MCF 10A (cell line): ENCODE results near the gene RAPGEF1. TPM values are rescaled to one million over a fixed set of nuclear protein-coding genes. Genes with fewer than 3 reads are reported as not detected.

Experiments
- BruUV-seq: library from RNA; stranded (reverse); fragments of 400-500 nt; replicated peaks from 2 replicates; lab custom pipeline; 2021; lab: Mats Ljungman, UMichigan
- CTCF ChIA-PET: fragments of 300-600 bp; sonication (Branson Sonifier 250); formaldehyde crosslinking; extraction: SDS; loops from one replicate; lab custom pipeline; 2021; ENCODE audit warnings: antibody characterized with exemption, inconsistent platforms; lab: Yijun Ruan, JAX
- POLR2A ChIA-PET: fragments of 300-600, 350-650 bp; sonication (Branson Sonifier 250); formaldehyde crosslinking; extraction: SDS; loops from one replicate; lab custom pipeline; 2020; ENCODE audit warnings: antibody characterized with exemption, inconsistent platforms; lab: Yijun Ruan, JAX
- DNase-seq: peaks from one replicate; pipeline ENCODE4 v3.0.0-alpha.2; 2018; ENCODE audit not compliant: unreplicated experiment
- H3K27ac Mint-ChIP-seq: one replicate; pipeline ENCODE4 v1.8.0; 2022; ENCODE audit warnings: mild to moderate bottlenecking, low read depth, mixed read lengths; ENCODE audit not compliant: unreplicated experiment
- H3K27me3 Mint-ChIP-seq: one replicate; pipeline ENCODE4 v1.8.0; 2022; ENCODE audit warnings: mixed read lengths; ENCODE audit not compliant: insufficient read depth, unreplicated experiment
- H3K36me3 Mint-ChIP-seq: one replicate; pipeline ENCODE4 v1.8.0; 2022; ENCODE audit warnings: mild to moderate bottlenecking, moderate library complexity, mixed read lengths; ENCODE audit not compliant: insufficient read depth, unreplicated experiment
- H3K4me1 Mint-ChIP-seq: one replicate; pipeline ENCODE4 v1.8.0; 2022; ENCODE audit warnings: mixed read lengths; ENCODE audit not compliant: insufficient read depth, unreplicated experiment
- H3K4me3 Mint-ChIP-seq: one replicate; pipeline ENCODE4 v1.8.0; 2022; ENCODE audit warnings: mild to moderate bottlenecking, moderate library complexity, mixed read lengths; ENCODE audit not compliant: unreplicated experiment
- H3K9me3 Mint-ChIP-seq: one replicate; pipeline ENCODE4 v1.8.0; 2022; ENCODE audit warnings: mixed read lengths; ENCODE audit not compliant: unreplicated experiment
- CTCF ChIP-seq: fragments of 200-600 bp; IDR thresholded peaks from one replicate; pipeline ENCODE4 v1.8.0; 2022; ENCODE audit warnings: antibody characterized with exemption, mild to moderate bottlenecking; ENCODE audit not compliant: unreplicated experiment
- intact Hi-C: fragments of 100-400 bp; cut with micrococcal nuclease; formaldehyde crosslinking; loops from 2 replicates; pipeline ENCODE4 v1.14.1; 2022
- total RNA-seq: library from RNA; stranded (reverse); gene quantifications from 2 replicates; pipeline ENCODE4 v1.2.3, GENCODE V29; 2022

RAPGEF1 gene
- total RNA-seq, 1 experiment from 2014 or later = 55.4 TPM

DNA sequence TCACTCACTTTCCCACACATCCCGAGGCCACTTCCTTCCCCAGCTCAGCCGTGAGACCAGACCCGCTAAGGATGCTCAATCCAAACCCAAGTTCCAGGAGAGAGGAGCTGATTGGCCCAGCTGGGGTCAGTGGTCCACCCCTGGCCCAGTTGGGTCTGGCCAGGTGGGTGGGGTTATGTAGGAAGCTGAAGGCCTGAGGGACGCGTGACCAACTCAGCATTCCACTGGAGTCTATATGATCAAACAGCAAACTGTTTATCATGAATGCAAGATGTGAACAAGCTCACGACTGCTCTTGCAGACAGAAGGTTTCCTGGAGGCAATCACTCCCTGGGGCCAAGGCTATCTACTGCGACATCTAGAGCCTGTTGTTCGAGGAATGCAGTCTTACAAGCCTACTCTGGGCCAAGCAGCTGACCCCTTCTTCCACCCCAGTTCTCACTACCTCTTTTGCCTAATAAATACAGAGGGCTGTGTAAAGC lies 4.9 kb upstream of the RAPGEF1 start:
- DNase-seq = no peak
- no peak overlapping the region for H3K4me3 Mint-ChIP-seq
- intact Hi-C loops = loop anchor here (10.0 kb wide), 1 partner anchor 240 kb away; the partner anchor contains the start of gene POMT1
- H3K36me3 Mint-ChIP-seq = no peaks in the 10 kb centered on the region
- H3K27me3 Mint-ChIP-seq = peaks cover 2% of the 10 kb centered on the region
- CTCF ChIA-PET = interaction anchor here (0.6 to 14.3 kb wide), 5 partner anchors 10 to 153 kb away, joined by 3 to 151 read pairs (median 4); no protein-coding TSS in a partner anchor
- POLR2A ChIA-PET = interaction anchor here (0.6 to 0.7 kb wide), 2 partner anchors 9 to 35 kb away, joined by 3 read pairs; no protein-coding TSS in a partner anchor
- no peak overlapping the region for H3K27ac Mint-ChIP-seq
- H3K9me3 Mint-ChIP-seq = no peaks in the 10 kb centered on the region
- BruUV-seq = no TSS peak
- H3K4me1 Mint-ChIP-seq = no peaks in the 10 kb centered on the region
- TF ChIP-seq CTCF = no peak

DNA sequence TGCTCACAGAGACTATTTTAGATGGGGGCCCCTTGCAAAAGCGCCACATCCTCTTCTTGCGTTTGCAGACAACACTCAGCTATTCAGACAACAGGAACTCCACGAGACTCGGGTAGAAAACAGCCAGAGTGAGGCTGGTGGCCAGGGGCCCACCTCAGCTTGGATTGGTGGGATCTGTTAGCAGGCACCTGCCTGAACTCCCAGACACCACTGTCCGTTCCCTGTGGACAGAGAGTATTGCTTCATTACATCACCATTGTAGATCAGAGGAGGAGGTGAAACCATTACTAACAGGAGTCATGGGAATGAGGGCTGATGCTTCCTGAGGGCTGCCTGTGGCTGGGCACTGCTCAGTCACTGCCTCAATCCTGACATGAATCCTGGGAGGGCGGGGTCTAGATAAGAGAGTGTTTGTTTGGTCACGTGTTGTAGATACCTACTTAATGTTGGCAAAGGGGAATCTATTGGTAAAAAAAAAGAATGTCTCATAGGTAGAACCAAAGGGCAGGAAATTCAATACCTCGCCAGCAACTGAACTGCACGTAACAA lies 4.4 kb upstream of the RAPGEF1 start:
- no TSS peak for BruUV-seq
- no peak overlapping the region for H3K27ac Mint-ChIP-seq
- intact Hi-C loops = loop anchor here (10.0 kb wide), 1 partner anchor 239 kb away; the partner anchor contains the start of gene POMT1
- H3K36me3 Mint-ChIP-seq = no peaks in the 10 kb centered on the region
- TF ChIP-seq CTCF = no peak
- no peaks in the 10 kb centered on the region for H3K9me3 Mint-ChIP-seq
- ChIA-PET CTCF (interaction anchor here (0.6 to 14.3 kb wide), 5 partner anchors 10 to 153 kb away, joined by 3 to 151 read pairs (median 4); no protein-coding TSS in a partner anchor), POLR2A (interaction anchor here (0.6 to 1.7 kb wide), 4 partner anchors 9 to 136 kb away, joined by 3 to 6 read pairs (median 3); no protein-coding TSS in a partner anchor)
- H3K4me3 Mint-ChIP-seq = no peak overlapping the region
- no peaks in the 10 kb centered on the region for H3K27me3 Mint-ChIP-seq
- DNase-seq = no peak
- no peaks in the 10 kb centered on the region for H3K4me1 Mint-ChIP-seq

DNA sequence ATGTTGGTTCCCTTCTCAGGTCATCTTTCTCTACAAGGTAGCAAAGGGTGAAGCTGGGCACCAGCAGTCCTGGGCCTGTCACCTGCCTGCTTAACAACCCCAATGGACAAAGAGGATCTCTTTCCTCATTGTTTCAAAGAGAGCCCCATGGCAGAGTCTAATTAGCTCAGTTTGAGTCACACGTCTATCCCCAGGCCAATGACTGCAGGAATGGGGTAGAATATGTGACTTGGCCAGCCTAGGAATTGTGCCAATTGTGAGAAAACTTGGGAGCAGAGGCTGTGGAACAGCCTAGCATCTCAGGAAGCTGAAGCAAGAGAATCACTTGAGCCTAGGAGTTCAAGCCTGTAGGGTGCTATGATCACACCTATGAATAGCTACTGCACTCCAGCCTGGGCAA lies 3.6 kb upstream of the RAPGEF1 start:
- DNase-seq = no peak
- Mint-ChIP-seq H3K4me1 (peaks cover 6% of the 10 kb centered on the region), H3K4me3 (no peak overlapping the region), H3K27me3 (no peaks in the 10 kb centered on the region), H3K9me3 (no peaks in the 10 kb centered on the region), H3K27ac (no peak overlapping the region), H3K36me3 (no peaks in the 10 kb centered on the region)
- intact Hi-C loops = loop anchor here (10.0 kb wide), 1 partner anchor 239 kb away; the partner anchor contains the start of gene POMT1
- TF ChIP-seq CTCF = no peak
- no TSS peak for BruUV-seq
- CTCF ChIA-PET = interaction anchor here (0.6 to 14.3 kb wide), 4 partner anchors 90 to 827 kb away, joined by 3 to 151 read pairs (median 4); no protein-coding TSS in a partner anchor
- POLR2A ChIA-PET = interaction anchor here (0.9 to 1.7 kb wide), 2 partner anchors 134 to 135 kb away, joined by 3 to 6 read pairs; no protein-coding TSS in a partner anchor

DNA sequence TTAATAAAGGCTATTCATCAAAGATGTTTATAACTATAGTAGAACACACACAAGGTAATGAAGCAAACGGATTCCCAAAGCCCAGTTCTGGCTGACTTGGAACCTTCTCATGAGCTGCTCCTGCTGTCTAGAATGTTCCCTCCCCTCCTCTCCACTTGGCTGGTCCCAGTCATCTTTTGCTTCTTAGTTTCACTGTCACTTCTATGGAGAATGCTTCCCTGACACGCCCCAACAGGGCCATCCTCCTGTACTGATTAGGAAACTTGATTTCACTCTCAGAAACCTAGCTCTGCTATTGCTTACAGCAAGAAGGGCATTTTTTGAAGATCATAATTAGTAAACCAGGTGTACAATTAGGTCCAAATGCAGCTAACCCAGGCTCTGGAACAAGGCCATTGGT lies 3.2 kb upstream of the RAPGEF1 start:
- no peak overlapping the region for H3K27ac Mint-ChIP-seq
- H3K9me3 Mint-ChIP-seq = no peaks in the 10 kb centered on the region
- no peak for DNase-seq
- CTCF ChIA-PET = interaction anchor here (0.6 to 14.3 kb wide), 8 partner anchors 37 to 826 kb away, joined by 3 to 151 read pairs (median 3); no protein-coding TSS in a partner anchor
- BruUV-seq = no TSS peak
- intact Hi-C loops = loop anchor here (10.0 kb wide), 1 partner anchor 238 kb away; the partner anchor contains the start of gene POMT1
- no peak overlapping the region for H3K4me3 Mint-ChIP-seq
- no peak for TF ChIP-seq CTCF
- POLR2A ChIA-PET = interaction anchor here (1.7 kb wide), 1 partner anchor 133 kb away, joined by 6 read pairs; no protein-coding TSS in a partner anchor
- H3K27me3 Mint-ChIP-seq = no peaks in the 10 kb centered on the region
- no peaks in the 10 kb centered on the region for H3K36me3 Mint-ChIP-seq
- H3K4me1 Mint-ChIP-seq = peaks cover 7% of the 10 kb centered on the region
